HepG2 (cell line): Measurements from ENCODE around the gene GAREM2. TPM values are rescaled to one million over a fixed set of nuclear protein-coding genes. Genes with fewer than 3 reads are reported as not detected.

Experiments used
- BRD4 ChIP-seq: sonication (generic); formaldehyde crosslinking; IDR thresholded peaks from 2 replicates; pipeline ENCODE4 v1.4.0; 2020; ENCODE audit warnings: missing genetic modification reagents
- CREM ChIP-seq, 2 experiments: sonication (generic) in 1 of 2; formaldehyde crosslinking in 1 of 2; IDR thresholded peaks; 2 replicates each; pipeline versions ENCODE4 v1.4.0 to v1.6.1; 2016 to 2020; ENCODE audit warnings: antibody characterized with exemption in 1 of 2, mild to moderate bottlenecking in 1 of 2, missing genetic modification reagents in 1 of 2
- FOXP1 ChIP-seq, 2 experiments: fragments of 450-650 bp in 1 of 2; IDR thresholded peaks; 2 replicates each; pipeline ENCODE4 v1.6.1; 2017 to 2018; ENCODE audit warnings: antibody characterized with exemption in 1 of 2
- HNF4G ChIP-seq, 2 experiments: sonication (generic) in 1 of 2; formaldehyde crosslinking in 1 of 2; IDR thresholded peaks; 2 replicates each; pipeline versions ENCODE4 v1.4.0 to v1.6.1; 2011 to 2020; ENCODE audit warnings: borderline replicate concordance in 2 of 2, low read depth in 2 of 2, mild to moderate bottlenecking in 2 of 2, low read length in 1 of 2, missing genetic modification reagents in 1 of 2, moderate library complexity in 1 of 2
- KAT8 ChIP-seq: IDR thresholded peaks from 2 replicates; pipeline ENCODE4 v1.6.1; 2016; ENCODE audit warnings: missing genetic modification reagents, missing compliant biosample characterization
- PPARG ChIP-seq: conservative IDR thresholded peaks from 2 replicates; pipeline ENCODE4 v1.6.1; 2016; ENCODE audit warnings: missing biosample characterization, missing genetic modification reagents
- ZBTB3 ChIP-seq: sonication (generic); formaldehyde crosslinking; IDR thresholded peaks from 2 replicates; pipeline ENCODE4 v1.4.0; 2020; ENCODE audit warnings: low read depth, mild to moderate bottlenecking, moderate library complexity, missing genetic modification reagents, borderline replicate concordance
- ZNF143 ChIP-seq: sonication (generic); formaldehyde crosslinking; IDR thresholded peaks from 2 replicates; pipeline ENCODE4 v1.4.0; 2020; ENCODE audit warnings: missing genetic modification reagents
- ZNF552 ChIP-seq: sonication (generic); formaldehyde crosslinking; IDR thresholded peaks from 2 replicates; pipeline ENCODE4 v1.9.0; 2022; ENCODE audit warnings: missing genetic modification reagents, mild to moderate bottlenecking, borderline replicate concordance
- ZNF557 ChIP-seq: sonication (generic); formaldehyde crosslinking; IDR thresholded peaks from 2 replicates; pipeline ENCODE4 v1.4.0; 2020; ENCODE audit warnings: missing genetic modification reagents
- ZNF850 ChIP-seq: sonication (generic); formaldehyde crosslinking; conservative IDR thresholded peaks from 2 replicates; pipeline ENCODE4 v1.9.0; 2021; ENCODE audit warnings: mild to moderate bottlenecking, missing genetic modification reagents
- ZSCAN29 ChIP-seq: sonication (generic); formaldehyde crosslinking; conservative IDR thresholded peaks from 2 replicates; pipeline ENCODE4 v1.4.0; 2020; ENCODE audit warnings: mild to moderate bottlenecking, missing genetic modification reagents
- polyA plus RNA-seq, 8 experiments: library from polyadenylated mRNA; depleted of rRNA in 3 of 8; stranded (reverse) in 7 of 8; unstranded in 1 of 8; fragments of >200 nt; fragmentation: Illumina TruSeq in 4 of 8; extraction: Trizol in 4 of 8; gene quantifications; 2 replicates each; pipeline versions ENCODE4 v1.2.1 to v1.2.3, GENCODE V29; 2011 to 2016; ENCODE audit warnings: low read depth in 4 of 8, missing spikeins in 1 of 8, mixed read lengths in 1 of 8; ENCODE audit not compliant: insufficient read depth in 1 of 8
- total RNA-seq, 5 experiments: library from RNA; depleted of rRNA; stranded (reverse); fragments of >200 nt; fragmentation: Illumina TruSeq; extraction: Trizol; gene quantifications; 2 replicates each; pipeline ENCODE4 v1.2.3, GENCODE V29; 2016; ENCODE audit warnings: low read depth in 1 of 5
- TF ChIP-seq, protein P1 (sequence below), 2 experiments: sonication (generic) in 1 of 2; formaldehyde crosslinking in 1 of 2; IDR thresholded peaks; 2 replicates each; pipeline versions ENCODE4 v1.4.0 to v1.6.1; 2016 to 2020; ENCODE audit warnings: borderline replicate concordance in 1 of 2, low read depth in 1 of 2, mild to moderate bottlenecking in 1 of 2, missing genetic modification reagents in 1 of 2
- TF ChIP-seq, protein P2 (sequence below): sonication (generic); formaldehyde crosslinking; IDR thresholded peaks from 2 replicates; pipeline ENCODE4 v1.4.0; 2020; ENCODE audit warnings: missing genetic modification reagents
- TF ChIP-seq, protein P3 (sequence below): fragments of 450-650 bp; IDR thresholded peaks from 2 replicates; pipeline ENCODE4 v1.6.1; 2017
- TF ChIP-seq, protein P4 (sequence below): sonication (generic); formaldehyde crosslinking; conservative IDR thresholded peaks from 2 replicates; pipeline ENCODE4 v1.5.0; 2020; ENCODE audit warnings: missing genetic modification reagents

The GAREM2 gene
- total and polyA plus RNA-seq, 2 of the 13 experiments (the other 11 are each of a cell fraction or from before 2014, with no cell fraction given), result 0.29 to 0.38 TPM

DNA sequence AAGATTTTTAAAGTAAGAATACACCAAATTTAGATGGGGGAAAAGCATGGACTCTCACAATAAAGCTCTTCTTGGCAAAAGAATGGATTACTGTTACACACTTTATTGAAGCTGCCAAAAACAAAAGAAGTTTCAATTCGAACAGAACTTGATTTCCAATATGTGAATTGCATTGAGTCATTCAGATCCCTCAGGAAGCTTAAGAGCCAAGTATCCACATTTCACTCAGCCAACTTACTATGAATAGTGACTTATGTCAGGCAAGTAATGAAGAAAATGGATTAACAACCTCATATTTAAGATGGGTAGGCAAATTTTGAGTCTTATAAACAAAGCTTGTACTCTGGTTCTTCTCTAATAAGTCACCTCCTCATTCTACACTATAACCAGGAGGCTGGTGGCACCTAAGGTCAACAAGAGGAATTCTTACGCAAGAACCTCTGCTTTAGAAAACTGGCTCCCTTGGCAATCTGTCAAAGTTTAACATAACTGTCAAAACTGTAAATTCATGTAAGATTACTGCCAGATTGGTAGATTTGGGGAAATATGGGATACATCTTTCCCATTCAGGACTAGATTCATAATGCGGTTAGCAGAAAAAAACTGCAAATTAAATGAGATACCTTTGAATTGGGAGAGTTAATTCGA is 65.5 kb downstream of the GAREM2 start (continued):
- TF ChIP-seq, protein P1, sequence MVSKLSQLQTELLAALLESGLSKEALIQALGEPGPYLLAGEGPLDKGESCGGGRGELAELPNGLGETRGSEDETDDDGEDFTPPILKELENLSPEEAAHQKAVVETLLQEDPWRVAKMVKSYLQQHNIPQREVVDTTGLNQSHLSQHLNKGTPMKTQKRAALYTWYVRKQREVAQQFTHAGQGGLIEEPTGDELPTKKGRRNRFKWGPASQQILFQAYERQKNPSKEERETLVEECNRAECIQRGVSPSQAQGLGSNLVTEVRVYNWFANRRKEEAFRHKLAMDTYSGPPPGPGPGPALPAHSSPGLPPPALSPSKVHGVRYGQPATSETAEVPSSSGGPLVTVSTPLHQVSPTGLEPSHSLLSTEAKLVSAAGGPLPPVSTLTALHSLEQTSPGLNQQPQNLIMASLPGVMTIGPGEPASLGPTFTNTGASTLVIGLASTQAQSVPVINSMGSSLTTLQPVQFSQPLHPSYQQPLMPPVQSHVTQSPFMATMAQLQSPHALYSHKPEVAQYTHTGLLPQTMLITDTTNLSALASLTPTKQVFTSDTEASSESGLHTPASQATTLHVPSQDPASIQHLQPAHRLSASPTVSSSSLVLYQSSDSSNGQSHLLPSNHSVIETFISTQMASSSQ (IDR thresholded peaks at IDR 0.05; ENCODE audit: low read depth), result 0 out of 2 replicates have a peak, but pooled peaks have one; percentile 41
- TF ChIP-seq, protein P1 (CRISPR knock-in tag; IDR thresholded peaks at IDR 0.05; ENCODE audit: borderline replicate concordance), result no peak
- TF ChIP-seq ZSCAN29 (CRISPR knock-in tag), result no peak
- TF ChIP-seq, protein P2, sequence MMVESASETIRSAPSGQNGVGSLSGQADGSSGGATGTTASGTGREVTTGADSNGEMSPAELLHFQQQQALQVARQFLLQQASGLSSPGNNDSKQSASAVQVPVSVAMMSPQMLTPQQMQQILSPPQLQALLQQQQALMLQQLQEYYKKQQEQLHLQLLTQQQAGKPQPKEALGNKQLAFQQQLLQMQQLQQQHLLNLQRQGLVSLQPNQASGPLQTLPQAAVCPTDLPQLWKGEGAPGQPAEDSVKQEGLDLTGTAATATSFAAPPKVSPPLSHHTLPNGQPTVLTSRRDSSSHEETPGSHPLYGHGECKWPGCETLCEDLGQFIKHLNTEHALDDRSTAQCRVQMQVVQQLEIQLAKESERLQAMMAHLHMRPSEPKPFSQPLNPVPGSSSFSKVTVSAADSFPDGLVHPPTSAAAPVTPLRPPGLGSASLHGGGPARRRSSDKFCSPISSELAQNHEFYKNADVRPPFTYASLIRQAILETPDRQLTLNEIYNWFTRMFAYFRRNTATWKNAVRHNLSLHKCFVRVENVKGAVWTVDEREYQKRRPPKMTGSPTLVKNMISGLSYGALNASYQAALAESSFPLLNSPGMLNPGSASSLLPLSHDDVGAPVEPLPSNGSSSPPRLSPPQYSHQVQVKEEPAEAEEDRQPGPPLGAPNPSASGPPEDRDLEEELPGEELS (CRISPR knock-in tag), result peak; percentile 41; the same call in 1 of the 2 replicates
- no peak for TF ChIP-seq BRD4 (CRISPR knock-in tag)
- TF ChIP-seq CREM (IDR thresholded peaks at IDR 0.05), result 0 out of 2 replicates have a peak, but pooled peaks have one; percentile 17
- TF ChIP-seq CREM (CRISPR knock-in tag; IDR thresholded peaks at IDR 0.05), result no peak
- peak; percentile 88 for TF ChIP-seq PPARG (CRISPR knock-in tag)
- TF ChIP-seq, protein P3, sequence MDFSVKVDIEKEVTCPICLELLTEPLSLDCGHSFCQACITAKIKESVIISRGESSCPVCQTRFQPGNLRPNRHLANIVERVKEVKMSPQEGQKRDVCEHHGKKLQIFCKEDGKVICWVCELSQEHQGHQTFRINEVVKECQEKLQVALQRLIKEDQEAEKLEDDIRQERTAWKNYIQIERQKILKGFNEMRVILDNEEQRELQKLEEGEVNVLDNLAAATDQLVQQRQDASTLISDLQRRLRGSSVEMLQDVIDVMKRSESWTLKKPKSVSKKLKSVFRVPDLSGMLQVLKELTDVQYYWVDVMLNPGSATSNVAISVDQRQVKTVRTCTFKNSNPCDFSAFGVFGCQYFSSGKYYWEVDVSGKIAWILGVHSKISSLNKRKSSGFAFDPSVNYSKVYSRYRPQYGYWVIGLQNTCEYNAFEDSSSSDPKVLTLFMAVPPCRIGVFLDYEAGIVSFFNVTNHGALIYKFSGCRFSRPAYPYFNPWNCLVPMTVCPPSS, result no peak
- TF ChIP-seq HNF4G (IDR thresholded peaks at IDR 0.05; ENCODE audit: borderline replicate concordance, low read depth, low read length), result peak; percentile 17; the same call in 1 of the 2 replicates
- no peak for TF ChIP-seq HNF4G (CRISPR knock-in tag; IDR thresholded peaks at IDR 0.05; ENCODE audit: borderline replicate concordance, low read depth)
- TF ChIP-seq, protein P4, sequence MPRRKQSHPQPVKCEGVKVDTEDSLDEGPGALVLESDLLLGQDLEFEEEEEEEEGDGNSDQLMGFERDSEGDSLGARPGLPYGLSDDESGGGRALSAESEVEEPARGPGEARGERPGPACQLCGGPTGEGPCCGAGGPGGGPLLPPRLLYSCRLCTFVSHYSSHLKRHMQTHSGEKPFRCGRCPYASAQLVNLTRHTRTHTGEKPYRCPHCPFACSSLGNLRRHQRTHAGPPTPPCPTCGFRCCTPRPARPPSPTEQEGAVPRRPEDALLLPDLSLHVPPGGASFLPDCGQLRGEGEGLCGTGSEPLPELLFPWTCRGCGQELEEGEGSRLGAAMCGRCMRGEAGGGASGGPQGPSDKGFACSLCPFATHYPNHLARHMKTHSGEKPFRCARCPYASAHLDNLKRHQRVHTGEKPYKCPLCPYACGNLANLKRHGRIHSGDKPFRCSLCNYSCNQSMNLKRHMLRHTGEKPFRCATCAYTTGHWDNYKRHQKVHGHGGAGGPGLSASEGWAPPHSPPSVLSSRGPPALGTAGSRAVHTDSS (CRISPR knock-in tag), result no peak
- TF ChIP-seq KAT8, result peak; percentile 53; the same call in 1 of the 2 replicates
- TF ChIP-seq ZNF557 (CRISPR knock-in tag), result no peak
- TF ChIP-seq ZNF850, result 0 out of 2 replicates have a peak, but pooled peaks have one; percentile 39
- TF ChIP-seq FOXP1 (IDR thresholded peaks at IDR 0.05), result no peak
- peak; percentile 41; the same call in 1 of the 2 replicates for TF ChIP-seq FOXP1 (CRISPR knock-in tag; IDR thresholded peaks at IDR 0.05)
- no peak for TF ChIP-seq ZBTB3 (CRISPR knock-in tag)
- TF ChIP-seq ZNF552 (CRISPR knock-in tag), result no peak
- no peak for TF ChIP-seq ZNF143 (CRISPR knock-in tag)
